Measurements from ENCODE around the gene MVK.

MVK gene

GRCh38 chr12:109552971-109553370, 20.6 kb upstream of the MVK start:
- no peak for TF ChIP-seq CTCF (IDR thresholded peaks at IDR 0.05; ENCODE audit: control insufficient read depth, extremely low read depth, insufficient read depth)
- no peak for DNase-seq (ENCODE audit: low read depth)
- H3K4me3 ChIP-seq (ENCODE audit: low read depth, low read length): no peak overlapping the region

- DNase-seq (ENCODE audit: low read depth): no peak
- no peak overlapping the region for H3K4me3 ChIP-seq (ENCODE audit: low read depth, low read length)
- no peak for TF ChIP-seq CTCF (IDR thresholded peaks at IDR 0.05; ENCODE audit: control insufficient read depth, extremely low read depth, insufficient read depth)
Measured at GRCh38 chr12:109553483-109553882, 20.1 kb upstream of the MVK start.

GRCh38 chr12:109553906-109554500, 19.6 kb upstream of the MVK start:
- no peak for DNase-seq (ENCODE audit: low read depth)
- no peak overlapping the region for H3K4me3 ChIP-seq (ENCODE audit: low read depth, low read length)
- TF ChIP-seq CTCF (IDR thresholded peaks at IDR 0.05; ENCODE audit: control insufficient read depth, extremely low read depth, insufficient read depth): no peak

GRCh38 chr12:109554761-109555160, 18.8 kb upstream of the MVK start:
- DNase-seq (ENCODE audit: low read depth): no peak
- TF ChIP-seq CTCF (IDR thresholded peaks at IDR 0.05; ENCODE audit: control insufficient read depth, extremely low read depth, insufficient read depth): no peak

GRCh38 chr12:109555431-109556315, 17.9 kb upstream of the MVK start:
- no peak for TF ChIP-seq CTCF (IDR thresholded peaks at IDR 0.05; ENCODE audit: control insufficient read depth, extremely low read depth, insufficient read depth)
- no peak for DNase-seq (ENCODE audit: low read depth)
- H3K4me3 ChIP-seq (ENCODE audit: low read depth, low read length): no peak overlapping the region

More at GRCh38 chr12:109554761-109555160, 18.8 kb upstream of the MVK start:
- no peak overlapping the region for H3K4me3 ChIP-seq (ENCODE audit: low read depth, low read length)

- TF ChIP-seq CTCF (IDR thresholded peaks at IDR 0.05; ENCODE audit: control insufficient read depth, extremely low read depth, insufficient read depth): no peak
- no peak for DNase-seq (ENCODE audit: low read depth)
- H3K4me3 ChIP-seq (ENCODE audit: low read depth, low read length): no peak overlapping the region
Measured at GRCh38 chr12:109557200-109557599, 16.4 kb upstream of the MVK start.
